ENCODE results near the gene PRR35. TPM values are rescaled to one million over a fixed set of nuclear protein-coding genes. Genes with fewer than 3 reads are reported as not detected.
"Not testable (repeated sequence)": the region's sequence is repeated elsewhere in the genome, so short reads cannot be mapped to it uniquely, and the experiment has no call there.

The PRR35 gene
- total RNA-seq, 2 donors from 2014 or later: not detected

DNA sequence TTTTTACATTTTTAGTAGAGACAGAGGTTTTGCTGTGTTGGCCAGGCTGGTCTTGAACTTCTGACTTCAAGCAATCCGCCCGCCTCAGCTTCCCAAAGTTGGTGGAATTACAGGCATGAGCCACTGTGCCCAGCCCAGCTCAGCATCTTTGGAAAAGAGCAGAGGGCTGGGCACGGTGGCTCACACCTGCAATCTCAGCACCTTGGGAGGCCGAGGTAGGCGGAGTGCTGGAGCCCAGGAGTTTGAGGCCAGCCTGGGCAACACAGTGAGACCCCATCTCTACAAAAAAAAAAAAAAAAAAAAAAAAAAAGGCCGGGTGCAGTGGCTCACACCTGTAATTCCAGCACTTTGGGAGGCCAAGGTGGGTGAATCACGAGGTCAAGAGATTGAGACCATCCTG, 37.5 kb downstream of the PRR35 start:
- not testable (repeated sequence) for DNase-seq; ATAC-seq; H3K27ac Mint-ChIP-seq; H3K9me3 ChIP-seq (ENCODE audit: control insufficient read depth, low read length, poor library complexity, severe bottlenecking); H3K27me3 Mint-ChIP-seq; H3K4me3 Mint-ChIP-seq; H3K36me3 Mint-ChIP-seq (ENCODE audit: low read depth)
- H3K4me1 Mint-ChIP-seq: peaks cover 14% of the 10 kb centered on the region

DNA sequence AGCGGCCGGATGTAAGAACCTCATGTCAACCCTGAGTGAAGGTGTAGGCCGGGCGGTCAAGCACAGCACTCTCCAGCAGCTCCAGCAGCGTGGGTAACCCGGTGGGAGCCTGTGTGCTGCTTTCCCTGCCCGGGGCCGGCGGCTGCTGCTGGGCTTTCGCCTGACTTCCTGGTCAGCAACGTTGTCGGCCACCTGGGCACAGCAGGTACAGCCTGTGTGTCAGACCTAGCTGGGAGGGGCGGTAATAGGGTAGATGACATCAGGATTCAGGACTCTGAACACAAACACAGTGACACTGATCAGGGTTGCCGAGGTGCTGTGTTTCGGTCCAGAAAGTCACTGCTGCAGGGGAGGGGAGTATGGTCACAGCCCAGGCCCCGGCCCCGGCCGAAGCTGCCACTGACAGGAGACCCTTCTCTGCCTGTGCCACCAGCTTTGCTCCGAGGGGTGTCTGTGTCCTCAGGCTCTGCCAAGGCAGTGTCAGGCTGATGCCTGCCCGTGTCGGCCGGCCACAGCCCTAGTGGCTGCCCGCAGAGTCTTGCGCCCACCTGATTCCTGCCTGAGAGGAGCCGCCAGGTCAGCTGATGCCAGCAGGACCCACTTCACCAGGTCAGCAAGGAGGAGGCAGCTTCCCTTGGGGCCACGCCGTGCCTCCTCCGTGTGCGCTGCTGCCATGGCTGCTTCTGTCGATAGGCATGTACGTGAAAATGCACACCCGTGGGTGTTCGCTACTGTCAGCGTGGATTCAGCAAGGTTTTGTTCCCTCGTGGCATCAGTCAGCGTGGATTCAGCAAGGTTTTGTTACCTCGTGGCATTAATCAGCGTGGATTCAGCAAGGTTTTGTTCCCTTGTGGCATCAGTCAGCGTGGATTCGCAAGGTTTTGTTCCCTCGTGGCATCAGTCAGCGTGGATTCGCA, 38.9 kb downstream of the PRR35 start:
- no peak overlapping the region for H3K27ac Mint-ChIP-seq

DNA sequence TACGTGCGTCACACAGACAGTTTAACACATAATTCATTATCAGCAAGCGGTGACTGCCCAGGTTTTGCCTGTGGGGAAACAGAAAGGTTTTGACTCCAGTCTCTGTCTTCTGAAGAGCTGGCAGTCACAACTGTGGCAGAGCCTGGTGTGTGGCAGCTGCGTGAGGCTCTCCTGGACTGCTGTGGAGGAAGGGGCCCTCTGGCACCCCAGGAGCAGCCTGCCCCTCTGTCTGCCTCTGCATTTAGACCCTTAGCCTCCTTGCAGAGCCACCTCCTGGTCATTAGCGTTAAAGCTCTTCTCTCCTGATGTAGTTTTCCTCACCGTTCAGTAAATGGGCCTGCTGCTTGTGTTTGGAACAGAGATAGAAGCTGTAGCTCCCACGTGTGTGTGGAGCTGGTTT, 40.6 kb downstream of the PRR35 start:
- Mint-ChIP-seq H3K4me1 (peaks cover 8% of the 10 kb centered on the region), H3K4me3 (no peak overlapping the region), H3K27ac (no peak overlapping the region), H3K36me3 (ENCODE audit: low read depth) (peaks cover 2% of the 10 kb centered on the region), H3K27me3 (no peaks in the 10 kb centered on the region)
- ATAC-seq (no peak), DNase-seq (no peak)
- H3K9me3 ChIP-seq (ENCODE audit: control insufficient read depth, low read length, poor library complexity, severe bottlenecking): no peaks in the 10 kb centered on the region

More for the DNA sequence above, 38.9 kb downstream of the PRR35 start:
- H3K4me3 Mint-ChIP-seq: no peak overlapping the region
- no peaks in the 10 kb centered on the region for H3K9me3 ChIP-seq (ENCODE audit: control insufficient read depth, low read length, poor library complexity, severe bottlenecking)
- H3K36me3 Mint-ChIP-seq (ENCODE audit: low read depth): peaks cover 2% of the 10 kb centered on the region
- peaks cover 11% of the 10 kb centered on the region for H3K4me1 Mint-ChIP-seq
- no peaks in the 10 kb centered on the region for H3K27me3 Mint-ChIP-seq
- DNase-seq (no peak), ATAC-seq (no peak)

DNA sequence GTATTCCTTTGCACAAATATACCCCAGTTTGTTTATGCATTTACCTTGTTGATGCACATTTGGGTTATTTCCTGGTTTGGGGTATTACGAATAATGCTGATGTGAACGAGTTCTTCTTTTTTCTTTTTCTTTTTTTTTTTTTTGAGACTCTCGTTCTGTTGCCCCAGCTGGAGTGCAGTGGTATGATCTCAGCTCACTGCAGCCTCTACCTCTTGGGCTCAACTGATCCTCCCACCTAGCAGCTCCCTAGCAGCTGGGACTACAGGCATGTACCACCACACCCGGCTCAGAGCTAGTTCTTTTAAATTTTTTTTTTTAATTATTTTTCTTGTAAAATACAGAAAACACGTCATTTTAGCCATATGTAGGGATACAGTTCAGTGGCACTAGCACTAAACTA, 43.7 kb downstream of the PRR35 start:
- H3K36me3 Mint-ChIP-seq (ENCODE audit: low read depth): peaks cover 2% of the 10 kb centered on the region
- no peak for ATAC-seq
- peaks cover 4% of the 10 kb centered on the region for H3K4me1 Mint-ChIP-seq
- H3K27ac Mint-ChIP-seq: no peak overlapping the region
- no peaks in the 10 kb centered on the region for H3K9me3 ChIP-seq (ENCODE audit: control insufficient read depth, low read length, poor library complexity, severe bottlenecking)
- H3K27me3 Mint-ChIP-seq: no peaks in the 10 kb centered on the region
- DNase-seq: no peak
- H3K4me3 Mint-ChIP-seq: no peak overlapping the region

DNA sequence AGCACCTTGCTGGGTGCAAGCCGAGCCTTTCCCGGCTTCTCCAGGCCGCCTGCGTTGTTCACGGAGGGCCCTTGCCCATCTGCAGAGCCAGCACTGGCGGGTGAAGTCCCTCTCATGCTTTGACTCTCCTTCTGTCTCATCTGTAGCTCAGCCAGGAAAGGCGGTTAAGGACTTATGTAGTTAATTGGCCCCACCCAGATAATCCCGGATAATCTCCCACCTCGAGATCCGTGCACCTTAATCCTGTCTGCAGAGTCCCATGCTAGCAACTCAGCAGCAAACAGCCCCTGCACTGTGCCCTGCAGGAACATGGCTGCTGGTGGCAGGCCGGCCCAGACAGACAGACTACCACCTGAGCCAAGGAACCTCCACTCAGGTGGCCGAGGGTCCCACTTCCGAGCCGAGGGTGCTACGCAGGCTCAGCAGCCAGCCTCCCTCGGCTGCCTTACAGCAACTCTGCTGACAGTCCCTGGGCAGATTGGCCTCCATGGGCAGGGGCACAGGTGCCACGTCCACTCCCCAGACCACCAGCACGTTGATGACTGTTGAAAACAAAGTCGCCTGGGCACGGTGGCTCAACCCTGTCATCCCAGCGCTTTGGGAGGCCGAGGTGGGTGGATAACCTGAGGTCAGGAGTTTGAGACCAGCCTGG, 46.6 kb downstream of the PRR35 start:
- Mint-ChIP-seq H3K27ac (no peak overlapping the region), H3K4me1 (peaks cover 12% of the 10 kb centered on the region), H3K27me3 (no peaks in the 10 kb centered on the region), H3K36me3 (ENCODE audit: low read depth) (peaks cover 2% of the 10 kb centered on the region), H3K4me3 (no peak overlapping the region)
- DNase-seq: no peak
- no peak for ATAC-seq
- H3K9me3 ChIP-seq (ENCODE audit: control insufficient read depth, low read length, poor library complexity, severe bottlenecking): no peaks in the 10 kb centered on the region

DNA sequence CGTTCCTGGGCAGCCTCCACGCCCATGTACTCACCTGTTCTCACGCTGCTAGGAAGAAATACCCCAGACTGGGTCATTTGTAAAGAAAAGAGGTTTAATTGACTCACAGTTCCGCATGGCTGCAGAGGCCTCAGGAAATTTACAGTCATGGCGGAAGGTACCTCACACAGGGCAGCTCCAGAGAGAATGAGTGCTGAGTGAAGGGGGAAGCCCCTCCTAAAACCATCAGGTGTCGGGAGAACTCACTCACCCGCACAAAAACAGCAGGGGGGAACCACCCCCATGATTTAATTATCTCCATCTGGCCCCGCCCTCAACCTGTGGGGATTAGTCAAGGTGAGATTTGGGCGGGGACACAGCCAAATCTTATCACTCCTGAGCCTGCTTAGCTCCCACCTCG, 47.8 kb downstream of the PRR35 start:
- no peak for DNase-seq
- peaks cover 2% of the 10 kb centered on the region for H3K36me3 Mint-ChIP-seq (ENCODE audit: low read depth)
- peaks cover 12% of the 10 kb centered on the region for H3K4me1 Mint-ChIP-seq
- H3K27me3 Mint-ChIP-seq: no peaks in the 10 kb centered on the region
- H3K27ac Mint-ChIP-seq: no peak overlapping the region
- H3K4me3 Mint-ChIP-seq: no peak overlapping the region
- no peaks in the 10 kb centered on the region for H3K9me3 ChIP-seq (ENCODE audit: control insufficient read depth, low read length, poor library complexity, severe bottlenecking)
- no peak for ATAC-seq

DNA sequence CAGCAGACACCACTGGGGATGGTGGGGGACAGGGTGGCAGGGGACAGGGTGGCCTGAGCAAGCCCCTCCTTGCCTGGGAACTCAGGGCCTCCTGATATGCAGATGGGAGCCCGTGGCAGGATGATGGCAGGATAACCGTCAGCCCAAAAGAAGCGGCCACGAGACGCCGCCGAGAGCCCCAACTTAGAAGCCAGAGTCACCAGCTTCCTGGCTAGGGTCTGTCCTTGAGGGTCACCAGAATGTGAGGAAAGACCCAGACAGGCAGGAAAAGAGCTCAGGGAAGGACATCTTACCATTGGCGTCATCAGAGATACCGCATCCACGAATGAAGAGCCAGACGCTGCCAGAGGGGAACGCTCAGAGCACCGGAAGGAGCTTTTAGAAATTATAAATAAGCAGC, 49.1 kb downstream of the PRR35 start:
- no peak overlapping the region for H3K4me3 Mint-ChIP-seq
- no peaks in the 10 kb centered on the region for H3K36me3 Mint-ChIP-seq (ENCODE audit: low read depth)
- no peaks in the 10 kb centered on the region for H3K9me3 ChIP-seq (ENCODE audit: control insufficient read depth, low read length, poor library complexity, severe bottlenecking)
- no peak for ATAC-seq
- H3K27me3 Mint-ChIP-seq: no peaks in the 10 kb centered on the region
- peak overlapping the region; percentile 66 for H3K27ac Mint-ChIP-seq
- DNase-seq: no peak
- H3K4me1 Mint-ChIP-seq: peaks cover 9% of the 10 kb centered on the region

DNA sequence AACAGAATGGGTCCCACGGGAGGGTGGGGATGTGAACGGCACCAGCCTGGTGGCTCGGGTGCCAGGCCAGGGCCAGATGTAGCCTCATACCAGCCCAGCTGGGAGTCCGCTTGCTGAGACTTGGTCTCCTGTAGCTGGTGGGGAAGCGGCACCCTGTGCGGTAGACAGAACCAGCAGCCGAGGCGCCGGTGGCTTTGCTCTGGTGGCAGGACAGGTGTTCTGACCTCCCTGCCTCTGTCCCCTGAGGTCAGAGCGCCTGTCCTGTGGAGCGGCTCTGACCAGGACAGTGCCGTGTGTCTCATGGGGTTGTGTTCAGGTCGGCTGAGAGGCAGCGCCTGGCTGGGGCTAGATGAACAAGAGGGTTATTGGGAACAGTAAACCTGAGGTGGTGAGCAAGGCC, 49.8 kb downstream of the PRR35 start:
- H3K4me1 Mint-ChIP-seq: peaks cover 13% of the 10 kb centered on the region
- H3K4me3 Mint-ChIP-seq: no peak overlapping the region
- H3K27ac Mint-ChIP-seq: no peak overlapping the region
- no peaks in the 10 kb centered on the region for H3K27me3 Mint-ChIP-seq
- H3K36me3 Mint-ChIP-seq (ENCODE audit: low read depth): peaks cover 5% of the 10 kb centered on the region
- ATAC-seq (no peak), DNase-seq (no peak)
- no peaks in the 10 kb centered on the region for H3K9me3 ChIP-seq (ENCODE audit: control insufficient read depth, low read length, poor library complexity, severe bottlenecking)

DNA sequence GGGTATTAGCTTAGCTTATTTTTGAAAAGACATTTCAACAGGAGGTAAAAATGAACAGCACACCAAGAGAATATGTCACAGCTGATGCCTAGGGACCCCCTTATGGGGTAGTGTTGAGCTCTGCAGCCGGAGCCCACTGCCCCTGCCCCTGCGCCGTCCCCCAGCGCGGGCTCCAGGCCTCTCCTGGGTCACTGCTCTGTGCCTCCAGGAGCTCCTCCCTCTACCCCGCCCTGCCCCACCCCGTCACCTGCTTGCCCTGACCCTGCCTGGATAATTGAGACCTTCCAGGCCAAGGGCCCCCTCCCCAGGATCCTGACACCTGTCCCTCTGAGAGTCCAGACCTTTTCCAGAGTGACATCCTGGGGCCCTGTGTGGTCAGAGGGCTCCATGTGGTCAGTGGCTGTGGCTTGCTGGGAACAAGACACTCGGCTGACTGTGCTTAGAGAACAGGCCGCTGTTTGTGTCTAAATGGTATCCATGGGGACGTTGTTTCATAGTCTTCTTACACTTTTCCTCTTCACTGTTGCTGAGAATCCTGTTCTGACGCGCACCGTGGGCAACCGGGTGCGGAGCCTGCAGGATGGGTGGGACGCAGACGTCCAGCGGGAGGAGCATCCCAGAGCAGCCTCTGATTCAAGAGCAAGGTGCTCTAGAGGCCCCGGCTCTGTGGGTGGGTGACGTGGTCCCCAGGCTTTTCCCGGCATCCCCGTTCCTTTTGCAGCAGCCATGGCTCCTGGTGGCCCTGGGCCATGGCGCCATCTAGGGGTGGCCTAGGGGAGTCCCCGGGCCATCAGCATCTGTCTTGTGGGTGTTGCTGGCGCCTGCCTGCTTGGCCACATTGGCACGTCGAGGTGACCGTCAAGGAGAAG, 50.6 kb downstream of the PRR35 start:
- H3K4me1 Mint-ChIP-seq: peaks cover 13% of the 10 kb centered on the region
- ATAC-seq: peak; percentile 82

DNA sequence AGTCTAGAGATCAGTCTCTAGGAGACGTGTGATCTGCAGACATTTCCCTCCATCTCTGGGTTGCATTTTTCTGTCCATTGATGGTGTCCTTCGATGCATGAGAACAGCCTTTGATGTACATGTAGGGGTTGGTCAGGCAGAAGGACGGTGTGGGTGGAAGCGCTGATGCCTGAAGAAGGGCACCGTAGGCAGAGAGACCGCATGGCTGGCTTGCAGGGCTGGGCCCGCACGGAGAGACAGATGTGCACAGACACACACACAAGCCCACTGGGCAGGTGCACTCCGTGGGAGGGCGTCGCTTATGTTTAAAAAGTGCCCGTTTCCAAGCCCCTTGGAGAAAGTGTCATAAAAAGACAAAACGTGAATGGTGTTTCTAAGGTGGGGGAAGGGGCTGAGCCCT, 54.9 kb downstream of the PRR35 start:
- ATAC-seq (no peak), DNase-seq (no peak)
- H3K9me3 ChIP-seq (ENCODE audit: control insufficient read depth, low read length, poor library complexity, severe bottlenecking): no peaks in the 10 kb centered on the region
- no peak overlapping the region for H3K27ac Mint-ChIP-seq
- H3K36me3 Mint-ChIP-seq (ENCODE audit: low read depth): peaks cover 5% of the 10 kb centered on the region
- H3K27me3 Mint-ChIP-seq: no peaks in the 10 kb centered on the region
- H3K4me3 Mint-ChIP-seq: no peak overlapping the region
- peaks cover 10% of the 10 kb centered on the region for H3K4me1 Mint-ChIP-seq

More for the DNA sequence above, 50.6 kb downstream of the PRR35 start:
- no peaks in the 10 kb centered on the region for H3K9me3 ChIP-seq (ENCODE audit: control insufficient read depth, low read length, poor library complexity, severe bottlenecking)
- H3K36me3 Mint-ChIP-seq (ENCODE audit: low read depth): peaks cover 5% of the 10 kb centered on the region
- no peaks in the 10 kb centered on the region for H3K27me3 Mint-ChIP-seq
- H3K4me3 Mint-ChIP-seq: no peak overlapping the region
- peak overlapping the region; percentile 67 for H3K27ac Mint-ChIP-seq
- DNase-seq: peak; percentile 39 to 52 (median 45)

Other genes with a start within 250 kb of the PRR35 start
- 10 to 100 TPM; 38.9 to 42.5 TPM for gene AXIN1, start 207.7 kb upstream of the PRR35 start, total RNA-seq
- 10 to 100 TPM; 25.2 to 25.9 TPM for gene MRPL28, start 189.9 kb upstream of the PRR35 start, total RNA-seq
- gene PGAP6, start 178.4 kb upstream of the PRR35 start, total RNA-seq: 100 to 1,000 TPM in 1 of 2 donors, 10 to 100 TPM in 1; 39.7 to 106 TPM
- gene NME4, start 163.2 kb upstream of the PRR35 start, total RNA-seq: 10 to 100 TPM; 31.9 to 39.8 TPM
- gene DECR2, start 158.5 kb upstream of the PRR35 start, total RNA-seq: 1 to 10 TPM; 7.5 to 9.0 TPM
- gene RAB11FIP3, start 134.7 kb upstream of the PRR35 start, total RNA-seq: 10 to 100 TPM; 39.9 to 45.1 TPM
- gene CAPN15, start 32.7 kb upstream of the PRR35 start, total RNA-seq: 10 to 100 TPM; 63.9 to 71.0 TPM
- gene NHLRC4, start 6.6 kb downstream of the PRR35 start, total RNA-seq: 1 to 10 TPM in 1 of 2 donors, under 1 TPM in 1; 0.86 to 1.4 TPM
- 10 to 100 TPM; 25.6 to 32.4 TPM for gene PIGQ, start 9.6 kb downstream of the PRR35 start, total RNA-seq
- gene RAB40C, start 29.7 kb downstream of the PRR35 start, total RNA-seq: 10 to 100 TPM; 10.6 to 11.6 TPM
- under 1 TPM; 0.10 to 0.18 TPM for gene WFIKKN1, start 70.6 kb downstream of the PRR35 start, total RNA-seq
- 10 to 100 TPM; 39.2 to 40.4 TPM for gene METTL26, start 75.9 kb downstream of the PRR35 start, total RNA-seq
- 10 to 100 TPM; 15.7 to 17.1 TPM for gene MCRIP2, start 81.4 kb downstream of the PRR35 start, total RNA-seq
- 10 to 100 TPM; 11.1 to 15.3 TPM for gene WDR90, start 89.0 kb downstream of the PRR35 start, total RNA-seq
- 100 to 1,000 TPM; 190 to 203 TPM for gene RHOT2, start 107.7 kb downstream of the PRR35 start, total RNA-seq
- 1 to 10 TPM; 5.7 to 5.9 TPM for gene RHBDL1, start 115.3 kb downstream of the PRR35 start, total RNA-seq
- 10 to 100 TPM; 65.5 to 67.4 TPM for gene STUB1, start 120.0 kb downstream of the PRR35 start, total RNA-seq
- gene JMJD8, start 123.9 kb downstream of the PRR35 start, total RNA-seq: 10 to 100 TPM; 28.0 to 36.1 TPM
- 10 to 100 TPM in 1 of 2 donors, 1 to 10 TPM in 1; 9.0 to 11.7 TPM for gene WDR24, start 130.0 kb downstream of the PRR35 start, total RNA-seq
- 10 to 100 TPM; 29.0 to 35.3 TPM for gene FBXL16, start 145.4 kb downstream of the PRR35 start, total RNA-seq
- gene METRN, start 154.7 kb downstream of the PRR35 start, total RNA-seq: 1 to 10 TPM; 3.8 to 4.3 TPM
- 10 to 100 TPM; 10.3 to 11.8 TPM for gene ANTKMT, start 160.8 kb downstream of the PRR35 start, total RNA-seq
- 1 to 10 TPM; 3.4 to 3.7 TPM for gene CCDC78, start 166.0 kb downstream of the PRR35 start, total RNA-seq
- gene HAGHL, start 166.7 kb downstream of the PRR35 start, total RNA-seq: 10 to 100 TPM in 1 of 2 donors, 1 to 10 TPM in 1; 9.8 to 12.5 TPM
- gene CIAO3, start 180.6 kb downstream of the PRR35 start, total RNA-seq: 10 to 100 TPM; 33.7 to 33.8 TPM
- gene MSLN, start 200.3 kb downstream of the PRR35 start, total RNA-seq: not detected
- gene RPUSD1, start 228.0 kb downstream of the PRR35 start, total RNA-seq: 10 to 100 TPM; 14.9 to 17.1 TPM
- gene CHTF18, start 228.2 kb downstream of the PRR35 start, total RNA-seq: 10 to 100 TPM; 21.1 to 22.4 TPM
- not detected for gene GNG13, start 240.3 kb downstream of the PRR35 start, total RNA-seq

All from T-helper 17 cell (primary cell).